WI38 (cell line): ENCODE data around the gene MAP2K3.

Experiments used
- H3K4me3 ChIP-seq: 2 replicates; pipeline ENCODE4 v1.5.1; 2011; ENCODE audit warnings: low read depth, mild to moderate bottlenecking, control low read depth, low read length
- TF ChIP-seq, protein P1 (sequence below): IDR thresholded peaks from 2 replicates; pipeline ENCODE4 v1.5.1; 2012; ENCODE audit warnings: low read depth, mild to moderate bottlenecking, control low read depth, low read length

The MAP2K3 gene

DNA sequence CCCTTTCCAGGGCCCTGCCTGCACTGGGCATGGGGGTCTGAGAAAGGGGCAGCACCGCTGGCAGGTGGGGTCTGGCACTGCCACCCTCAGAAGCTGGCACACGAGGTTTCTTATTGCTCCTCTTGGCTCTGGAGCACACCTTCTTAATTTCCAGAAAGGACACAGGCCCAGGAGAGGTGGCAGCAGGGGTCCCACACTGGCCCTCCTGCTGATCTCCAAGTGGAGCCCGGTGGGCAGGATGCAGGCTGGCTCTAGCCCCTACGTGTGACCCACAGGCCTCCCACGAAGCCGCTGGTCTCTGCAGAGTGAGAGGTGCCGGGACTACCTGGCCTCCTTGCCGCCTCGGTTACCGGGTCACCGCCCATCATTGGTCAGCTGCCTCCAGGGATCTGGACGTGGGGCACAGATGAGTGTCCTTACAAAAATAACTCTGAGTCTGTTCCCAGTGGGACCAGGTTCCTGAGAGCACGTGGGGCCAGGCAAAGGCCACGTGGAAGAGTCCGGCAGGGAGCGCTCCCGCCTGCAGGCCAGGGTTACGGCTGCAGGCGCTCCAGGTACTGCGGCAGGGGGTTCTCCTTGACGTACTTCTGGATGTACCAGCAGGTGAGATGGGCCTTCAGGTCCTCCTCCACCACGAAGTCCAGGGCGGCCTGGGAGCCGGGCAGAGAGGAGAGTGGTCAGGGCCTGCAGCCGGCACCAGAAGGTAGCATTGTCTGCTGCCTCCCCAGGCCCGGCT lies 41.6 kb upstream of the MAP2K3 start:
- TF ChIP-seq, protein P1, sequence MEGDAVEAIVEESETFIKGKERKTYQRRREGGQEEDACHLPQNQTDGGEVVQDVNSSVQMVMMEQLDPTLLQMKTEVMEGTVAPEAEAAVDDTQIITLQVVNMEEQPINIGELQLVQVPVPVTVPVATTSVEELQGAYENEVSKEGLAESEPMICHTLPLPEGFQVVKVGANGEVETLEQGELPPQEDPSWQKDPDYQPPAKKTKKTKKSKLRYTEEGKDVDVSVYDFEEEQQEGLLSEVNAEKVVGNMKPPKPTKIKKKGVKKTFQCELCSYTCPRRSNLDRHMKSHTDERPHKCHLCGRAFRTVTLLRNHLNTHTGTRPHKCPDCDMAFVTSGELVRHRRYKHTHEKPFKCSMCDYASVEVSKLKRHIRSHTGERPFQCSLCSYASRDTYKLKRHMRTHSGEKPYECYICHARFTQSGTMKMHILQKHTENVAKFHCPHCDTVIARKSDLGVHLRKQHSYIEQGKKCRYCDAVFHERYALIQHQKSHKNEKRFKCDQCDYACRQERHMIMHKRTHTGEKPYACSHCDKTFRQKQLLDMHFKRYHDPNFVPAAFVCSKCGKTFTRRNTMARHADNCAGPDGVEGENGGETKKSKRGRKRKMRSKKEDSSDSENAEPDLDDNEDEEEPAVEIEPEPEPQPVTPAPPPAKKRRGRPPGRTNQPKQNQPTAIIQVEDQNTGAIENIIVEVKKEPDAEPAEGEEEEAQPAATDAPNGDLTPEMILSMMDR, result no peak
- no peak overlapping the region for H3K4me3 ChIP-seq

DNA sequence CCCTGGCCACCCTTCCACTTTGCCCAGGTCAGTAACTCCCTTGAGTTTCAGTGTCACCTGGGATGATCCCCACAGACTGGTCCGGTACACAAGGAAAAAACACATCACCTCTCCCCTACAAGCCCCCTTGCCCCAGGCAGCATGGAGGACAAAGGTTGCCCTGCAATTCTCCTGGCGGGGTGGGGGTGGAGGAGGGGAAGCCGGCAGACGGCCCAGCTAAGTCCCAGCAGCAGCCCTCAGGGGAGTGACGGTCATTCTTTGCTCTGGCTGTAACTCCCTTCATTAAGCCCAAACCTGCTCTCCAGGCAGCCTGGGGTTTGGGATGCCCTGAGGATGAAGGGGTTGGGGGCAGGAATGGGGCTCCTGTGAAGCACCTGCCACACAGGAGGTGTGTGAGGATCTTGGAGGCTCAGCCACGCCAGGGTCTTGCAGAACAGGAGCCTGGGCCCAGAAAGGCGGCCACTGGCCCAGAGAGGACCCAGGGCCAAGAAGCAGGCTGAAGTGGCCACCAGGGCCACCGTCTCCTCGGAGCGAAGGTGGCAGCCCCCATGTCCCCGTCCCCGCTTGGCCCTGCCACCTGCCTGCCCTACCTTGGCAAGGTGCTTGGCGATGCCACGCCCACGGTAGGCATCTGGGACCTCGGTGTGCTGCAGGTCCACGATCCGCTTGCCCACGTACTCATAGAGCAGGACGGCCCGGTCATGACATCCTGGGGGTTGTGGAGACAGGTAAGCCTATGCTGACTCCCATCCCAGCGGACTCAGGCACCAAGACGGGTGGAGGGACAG lies 40.8 kb upstream of the MAP2K3 start:
- TF ChIP-seq, protein P1, result no peak

DNA sequence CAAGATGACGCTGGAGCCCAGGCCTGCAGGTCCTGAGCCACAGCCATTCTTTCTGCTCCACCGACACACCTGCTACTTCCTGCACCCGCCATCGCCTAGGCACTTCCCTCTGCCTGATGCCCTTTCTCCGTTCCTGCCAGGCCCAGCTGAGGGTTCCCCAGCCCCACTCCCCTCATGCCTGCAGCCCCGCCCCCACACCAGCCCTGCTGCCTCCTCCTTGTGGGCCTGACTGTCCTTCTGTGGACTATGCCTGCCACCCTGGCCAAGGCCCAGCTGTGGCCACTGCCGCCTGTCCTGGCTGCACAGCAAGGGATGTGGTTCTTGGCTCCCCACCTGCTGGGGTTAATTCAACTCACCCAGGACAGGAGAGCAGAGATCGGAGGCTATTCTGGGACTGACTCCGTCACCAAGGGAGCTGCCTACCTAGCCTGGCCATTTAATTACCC lies 38.8 kb upstream of the MAP2K3 start:
- no peak overlapping the region for H3K4me3 ChIP-seq
- TF ChIP-seq, protein P1, result no peak

More for the DNA sequence above, 40.8 kb upstream of the MAP2K3 start:
- no peak overlapping the region for H3K4me3 ChIP-seq

DNA sequence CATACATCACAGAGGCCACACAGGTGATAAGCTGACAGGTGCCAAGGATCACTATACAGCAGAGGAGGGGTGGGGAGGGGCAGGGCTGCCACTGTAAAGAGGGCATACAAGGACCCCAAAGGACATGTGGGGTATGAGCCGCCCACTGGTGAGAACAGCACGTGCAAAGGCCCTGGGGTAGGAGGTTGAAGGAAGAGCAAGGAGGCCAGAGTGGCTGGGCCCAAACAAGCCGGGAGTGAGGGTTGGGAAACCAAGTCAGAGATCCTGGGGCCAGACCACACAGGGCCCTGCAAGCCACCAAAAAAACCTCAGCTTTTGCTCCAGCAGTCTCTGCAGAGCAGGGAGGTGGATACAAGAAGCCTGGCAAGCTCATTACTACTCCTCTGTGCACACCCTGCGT lies 37.8 kb upstream of the MAP2K3 start:
- TF ChIP-seq, protein P1, result no peak
- H3K4me3 ChIP-seq, result no peak overlapping the region

DNA sequence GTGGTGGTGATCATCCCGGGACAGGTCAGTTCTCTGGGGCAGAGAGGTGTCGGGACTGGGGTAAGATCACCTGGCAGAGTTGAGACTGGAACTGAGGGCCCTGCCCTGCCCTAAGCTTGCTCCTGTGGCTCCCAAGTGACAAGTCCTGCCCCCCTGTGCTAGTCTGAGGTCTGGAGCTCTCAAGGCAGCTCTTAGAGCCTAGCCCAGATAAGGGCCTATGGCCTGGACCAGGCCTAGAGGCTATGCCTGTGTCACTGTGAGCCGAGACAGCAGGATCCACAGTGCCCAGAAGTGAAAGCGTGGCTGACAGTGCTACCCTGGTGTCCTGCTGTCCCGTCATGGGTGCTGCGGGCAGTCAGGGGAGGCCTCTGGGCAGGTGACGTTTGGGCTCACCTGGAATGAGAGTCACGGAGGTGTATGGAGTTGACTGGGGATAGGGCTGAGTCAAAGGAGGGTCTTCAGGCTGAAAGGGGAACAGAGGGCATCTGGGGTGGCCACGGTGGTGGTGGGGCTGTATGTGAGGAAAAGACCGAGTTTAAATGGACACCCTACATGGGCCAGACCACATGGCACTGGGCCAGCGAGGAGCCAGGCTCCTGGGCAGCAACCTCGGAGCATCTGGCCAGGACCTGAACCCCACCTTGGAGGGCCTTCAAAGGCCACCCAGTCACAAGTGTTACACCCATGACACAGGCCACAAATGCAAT lies 36.8 kb upstream of the MAP2K3 start:
- no peak overlapping the region for H3K4me3 ChIP-seq
- TF ChIP-seq, protein P1, result no peak

DNA sequence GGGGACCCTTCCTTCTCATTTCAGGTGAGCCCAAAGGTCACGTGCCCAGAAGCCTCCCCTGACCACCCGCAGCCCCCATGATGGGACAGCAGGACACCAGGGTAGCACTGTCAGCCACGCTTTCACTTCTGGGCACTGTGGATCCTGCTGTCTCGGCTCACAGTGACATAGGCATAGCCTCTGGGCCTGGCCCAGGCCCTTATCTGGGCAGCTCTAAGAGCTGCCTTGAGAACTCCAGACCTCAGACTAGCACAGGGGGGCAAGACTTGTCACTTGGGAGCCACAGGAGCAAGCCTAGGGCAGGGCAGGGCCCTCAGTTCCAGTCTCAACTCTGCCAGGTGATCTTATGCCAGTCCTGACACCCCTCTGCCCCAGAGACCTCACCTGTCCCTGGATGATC lies 36.0 kb upstream of the MAP2K3 start:
- TF ChIP-seq, protein P1, result no peak
- H3K4me3 ChIP-seq, result no peak overlapping the region
